ENCODE measurements around the gene PCCA. TPM values are rescaled to one million over a fixed set of nuclear protein-coding genes. Genes with fewer than 3 reads are reported as not detected.

PCCA gene
- total RNA-seq, 4 donors from 2014 or later = 24.8 to 122 (median 53.0) TPM

- Histone ChIP-seq H3K4me3 (no peak overlapping the region), H3K27me3 (no peaks in the 10 kb centered on the region), H3K36me3 (no peaks in the 10 kb centered on the region), H3K4me1 (no peaks in the 10 kb centered on the region), H3K9me3 (no peaks in the 10 kb centered on the region), H3K27ac (no peak overlapping the region)
- intact Hi-C loops (cut with DNase I; ENCODE audit: low total_unique reads) = no loop called here
- DNase-seq = no peak
- TF ChIP-seq POLR2A (IDR thresholded peaks at IDR 0.05) (no peak), CTCF (IDR thresholded peaks at IDR 0.05) (no peak)
Observed at GRCh38 chr13:100051070-100051469, 37.8 kb upstream of the PCCA start.

- Histone ChIP-seq H3K4me1 (no peaks in the 10 kb centered on the region), H3K9me3 (no peaks in the 10 kb centered on the region), H3K36me3 (no peaks in the 10 kb centered on the region), H3K27me3 (no peaks in the 10 kb centered on the region), H3K4me3 (no peak overlapping the region), H3K27ac (no peak overlapping the region)
- TF ChIP-seq POLR2A (IDR thresholded peaks at IDR 0.05) = no peak
- no peak for TF ChIP-seq CTCF (IDR thresholded peaks at IDR 0.05)
- no peak for DNase-seq
- intact Hi-C loops (cut with DNase I; ENCODE audit: low total_unique reads) = no loop called here
Observed at GRCh38 chr13:100059827-100060226, 29.1 kb upstream of the PCCA start.

- Histone ChIP-seq H3K36me3 (no peaks in the 10 kb centered on the region), H3K4me3 (no peak overlapping the region), H3K4me1 (no peaks in the 10 kb centered on the region), H3K9me3 (no peaks in the 10 kb centered on the region), H3K27me3 (no peaks in the 10 kb centered on the region), H3K27ac (no peak overlapping the region)
- intact Hi-C loops (cut with DNase I; ENCODE audit: low total_unique reads) = no loop called here
- DNase-seq = no peak
- TF ChIP-seq CTCF (IDR thresholded peaks at IDR 0.05) (no peak), POLR2A (IDR thresholded peaks at IDR 0.05) (no peak)
Observed at GRCh38 chr13:100063333-100063732, 25.6 kb upstream of the PCCA start.

- no peak for TF ChIP-seq POLR2A (IDR thresholded peaks at IDR 0.05)
- TF ChIP-seq CTCF (IDR thresholded peaks at IDR 0.05) = no peak
- H3K9me3 ChIP-seq = no peaks in the 10 kb centered on the region
Observed at GRCh38 chr13:100063906-100064305, 25.0 kb upstream of the PCCA start.

GRCh38 chr13:100068133-100068931, 20.6 kb upstream of the PCCA start:
- intact Hi-C loops (cut with DNase I; ENCODE audit: low total_unique reads) = no loop called here
- no peak for DNase-seq

More at GRCh38 chr13:100063906-100064305, 25.0 kb upstream of the PCCA start:
- Histone ChIP-seq H3K36me3 (no peaks in the 10 kb centered on the region), H3K27ac (no peak overlapping the region), H3K27me3 (no peaks in the 10 kb centered on the region), H3K4me1 (no peaks in the 10 kb centered on the region), H3K4me3 (no peak overlapping the region)
- no peak for DNase-seq
- intact Hi-C loops (cut with DNase I; ENCODE audit: low total_unique reads) = no loop called here

More at GRCh38 chr13:100068133-100068931, 20.6 kb upstream of the PCCA start:
- Histone ChIP-seq H3K27ac (no peak overlapping the region), H3K4me1 (no peaks in the 10 kb centered on the region), H3K27me3 (no peaks in the 10 kb centered on the region), H3K4me3 (no peak overlapping the region), H3K36me3 (no peaks in the 10 kb centered on the region), H3K9me3 (no peaks in the 10 kb centered on the region)
- no peak for TF ChIP-seq CTCF (IDR thresholded peaks at IDR 0.05)
- no peak for TF ChIP-seq POLR2A (IDR thresholded peaks at IDR 0.05)
